Stimulated activated CD4-positive, alpha-beta T cell treated with anti-CD3 and anti-CD28 coated beads, Interleukin-4, amount 100 ng/mL, for 4 hours (primary cell): ENCODE measurements around the gene GATA3.
A peak's percentile ranks its signal among the peaks of the same experiment; 100 is the strongest.
"Not testable (repeated sequence)": the region's sequence is repeated elsewhere in the genome, so short reads cannot be mapped to it uniquely, and the experiment has no call there.

ENCODE experiments used
- DNase-seq, 2 experiments: peaks; one replicate each; pipeline ENCODE4 v3.0.0-alpha.2; 2020

Gene GATA3

DNA sequence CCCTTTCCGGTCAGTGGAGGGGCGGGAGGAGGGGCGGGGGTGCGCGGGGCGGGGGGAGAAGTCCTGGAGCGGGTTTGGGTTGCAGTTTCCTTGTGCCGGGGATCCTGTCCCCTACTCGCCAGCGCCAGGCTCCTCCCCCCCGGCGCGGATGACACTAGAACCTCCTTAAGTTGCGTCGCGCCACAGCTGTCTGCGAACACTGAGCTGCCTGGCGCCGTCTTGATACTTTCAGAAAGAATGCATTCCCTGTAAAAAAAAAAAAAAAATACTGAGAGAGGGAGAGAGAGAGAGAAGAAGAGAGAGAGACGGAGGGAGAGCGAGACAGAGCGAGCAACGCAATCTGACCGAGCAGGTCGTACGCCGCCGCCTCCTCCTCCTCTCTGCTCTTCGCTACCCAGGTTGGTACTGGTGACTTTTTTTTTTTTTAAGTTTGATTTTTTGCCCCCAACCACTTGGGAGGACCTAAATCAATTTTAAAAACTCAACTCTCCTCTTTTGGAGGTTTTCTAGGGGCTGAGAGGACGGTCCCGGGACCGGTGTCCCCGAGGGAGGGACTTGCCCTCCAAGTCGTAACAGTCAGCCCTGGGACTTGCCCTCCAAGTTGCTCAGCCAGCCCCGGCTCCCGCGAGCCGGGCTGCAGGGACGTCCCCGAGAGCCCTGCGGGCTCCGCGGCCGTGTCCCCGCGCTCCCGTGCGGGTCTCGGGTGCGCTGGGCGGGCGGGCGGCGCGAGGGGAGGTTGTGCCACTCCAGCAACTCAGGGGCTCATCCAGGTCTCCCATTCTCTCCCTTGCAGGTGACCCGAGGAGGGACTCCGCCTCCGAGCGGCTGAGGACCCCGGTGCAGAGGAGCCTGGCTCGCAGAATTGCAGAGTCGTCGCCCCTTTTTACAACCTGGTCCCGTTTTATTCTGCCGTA, at the start of gene GATA3:
Gene GATA3, plus strand, starts transcription at position 195 of the 914 bp plus-strand sequence. CDS start 968 bp downstream, outside the sequence.
- DNase-seq = peak; percentile 74 to 75

DNA sequence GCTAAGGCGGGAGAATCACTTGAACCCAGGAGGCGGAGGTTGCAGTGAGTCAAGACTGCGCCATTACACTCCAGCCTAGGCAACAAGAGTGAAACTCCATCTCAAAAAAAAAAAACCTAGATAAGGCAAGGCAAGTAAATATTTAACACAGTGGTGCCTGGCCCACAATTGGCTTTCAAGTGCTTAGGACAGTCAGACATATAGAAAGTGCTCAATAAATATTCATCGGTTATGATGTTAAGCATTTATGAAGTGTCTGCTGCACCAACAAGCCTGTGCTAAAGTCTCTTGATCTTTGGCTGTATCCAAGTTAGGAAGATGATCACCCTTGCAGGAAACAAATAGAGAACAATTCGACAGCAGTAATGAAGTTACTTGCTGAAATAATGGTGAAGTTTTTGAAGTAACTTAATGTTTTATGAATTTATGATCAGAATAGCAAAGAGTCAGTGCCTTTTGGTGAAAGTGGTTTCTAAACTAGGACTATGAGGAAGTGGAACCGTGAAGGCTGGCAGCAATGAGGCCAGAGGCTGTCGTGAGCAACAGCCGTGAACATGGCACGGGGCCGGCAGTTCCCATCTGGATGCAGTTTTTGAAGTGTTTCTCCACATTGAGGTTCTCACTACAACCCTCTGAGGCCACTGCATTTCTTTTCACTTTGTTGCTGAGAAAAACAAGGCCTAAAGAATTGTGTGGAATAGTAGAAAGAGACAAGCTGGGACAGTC, 48.1 kb upstream of the GATA3 start:
- DNase-seq = no peak

DNA sequence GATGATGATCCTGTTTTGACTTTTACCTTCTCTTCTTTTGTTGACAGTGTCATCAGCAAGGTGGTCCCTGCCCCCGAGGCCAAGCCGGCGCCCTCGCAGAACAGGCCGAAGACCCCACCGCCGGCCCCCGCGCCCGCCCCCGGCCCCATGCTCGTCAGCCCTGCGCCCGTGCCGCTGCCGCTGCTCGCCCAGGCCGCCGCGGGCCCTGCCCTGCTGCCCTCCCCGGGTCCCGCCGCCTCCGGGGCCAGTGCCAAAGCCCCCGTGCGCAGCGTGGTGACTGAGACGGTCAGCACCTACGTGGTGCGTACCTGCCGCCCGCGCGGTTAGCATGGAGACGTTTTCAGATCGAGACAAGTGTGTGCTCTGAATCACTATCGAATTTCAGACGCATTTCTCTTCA, 45.5 kb upstream of the GATA3 start:
- DNase-seq = no peak

DNA sequence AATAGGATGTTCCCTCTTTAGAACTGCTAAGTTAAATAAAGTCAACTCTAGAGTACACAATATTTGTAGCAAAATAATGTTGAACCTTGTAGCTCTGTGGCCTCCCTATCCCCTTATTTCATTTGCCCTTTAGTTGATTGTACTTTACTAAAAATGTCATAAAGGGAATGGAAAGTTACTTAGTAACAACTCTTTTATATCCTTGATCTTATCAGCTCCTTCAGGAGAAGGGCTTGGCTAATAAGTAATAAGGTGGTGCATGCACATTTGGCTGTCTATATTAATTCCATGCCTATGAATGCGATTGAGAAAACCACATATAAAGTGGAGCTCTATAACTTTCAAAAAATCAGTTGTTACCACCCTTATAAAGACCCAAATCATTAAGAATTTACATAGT, 41.5 kb upstream of the GATA3 start:
- DNase-seq = no peak

DNA sequence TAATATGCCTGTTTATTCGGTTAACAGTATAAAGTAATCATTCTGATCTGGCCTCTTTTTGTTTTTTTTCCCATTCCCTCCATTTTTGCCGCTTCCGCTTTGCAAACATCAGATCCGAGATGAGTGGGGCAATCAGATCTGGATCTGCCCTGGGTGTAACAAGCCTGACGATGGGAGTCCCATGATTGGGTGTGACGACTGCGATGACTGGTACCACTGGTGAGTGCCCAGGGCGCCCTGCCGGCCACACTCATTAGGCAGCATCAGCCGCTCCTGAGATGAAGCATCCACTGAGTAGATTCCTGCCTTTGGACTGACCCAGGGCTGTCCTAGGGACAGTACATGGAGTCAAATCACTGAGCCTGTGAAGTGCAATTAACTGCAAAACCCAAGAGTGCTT, 40.9 kb upstream of the GATA3 start:
- DNase-seq = no peak

DNA sequence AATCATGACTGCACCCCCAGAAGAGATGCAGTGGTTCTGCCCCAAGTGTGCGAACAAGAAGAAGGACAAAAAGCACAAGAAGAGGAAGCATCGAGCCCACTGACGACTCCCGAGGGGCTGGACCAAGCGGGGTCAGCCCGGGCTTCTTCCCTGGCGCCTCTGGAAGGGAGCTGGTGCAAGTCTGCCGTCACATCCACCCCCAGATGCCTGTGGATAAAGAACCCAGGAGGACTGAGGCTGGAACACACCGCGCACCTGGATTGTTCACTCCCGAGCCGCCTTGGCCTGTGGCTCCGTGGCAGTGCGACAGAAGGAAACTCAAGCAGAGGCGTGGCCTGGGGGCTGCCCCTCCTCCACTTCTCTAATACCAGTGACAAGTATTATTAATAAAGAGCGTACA, 39.8 kb upstream of the GATA3 start:
- no peak for DNase-seq

DNA sequence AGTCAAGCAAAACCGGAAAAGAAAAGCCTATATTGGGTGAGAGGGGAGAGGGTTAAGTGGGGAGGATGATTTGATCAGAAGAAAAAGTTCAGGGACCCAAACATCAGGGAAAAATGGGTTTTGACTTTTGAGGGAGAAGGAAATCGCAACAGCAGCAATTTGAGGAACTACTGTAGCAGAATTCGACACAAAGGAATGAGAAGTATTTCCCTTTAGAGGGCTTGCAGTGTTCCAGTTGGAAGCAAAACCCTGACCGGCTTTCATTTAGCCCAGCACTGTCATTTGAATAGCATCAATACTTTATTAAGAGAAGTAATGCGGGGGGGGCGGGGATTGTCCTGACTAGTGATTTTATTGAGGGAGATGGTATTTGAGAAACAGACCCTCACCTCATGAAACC, 37.2 kb upstream of the GATA3 start:
- DNase-seq = no peak

- DNase-seq = no peak
These were observed 31.2 kb upstream of the GATA3 start for GRCh38 chr10:8023321-8023720.

- DNase-seq = no peak
These were observed 30.6 kb upstream of the GATA3 start for GRCh38 chr10:8023851-8024250.

GRCh38 chr10:8026349-8027259, 27.9 kb upstream of the GATA3 start:
- no peak for DNase-seq

DNA sequence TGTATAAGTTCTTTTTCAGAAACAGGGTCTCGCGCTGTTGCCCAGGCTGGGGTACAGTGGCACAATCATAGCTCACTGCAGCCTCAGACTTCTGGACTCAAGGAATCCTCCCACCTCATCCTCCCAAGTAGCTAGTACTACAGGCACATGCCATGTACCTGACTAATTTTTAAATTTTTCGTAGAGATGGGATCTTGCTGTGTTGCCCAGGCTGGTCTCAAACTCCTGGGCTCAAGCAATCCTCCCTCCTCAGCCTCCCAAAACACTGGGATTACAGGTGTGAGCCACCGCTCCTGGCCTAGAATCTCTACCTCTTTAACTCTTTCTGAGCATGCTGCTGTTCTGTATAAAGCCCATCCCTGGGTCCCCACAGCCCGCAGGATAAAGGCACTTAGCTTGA, 23.3 kb upstream of the GATA3 start:
- DNase-seq = not testable (repeated sequence)

GRCh38 chr10:8032558-8032957, 21.9 kb upstream of the GATA3 start:
- no peak for DNase-seq

DNA sequence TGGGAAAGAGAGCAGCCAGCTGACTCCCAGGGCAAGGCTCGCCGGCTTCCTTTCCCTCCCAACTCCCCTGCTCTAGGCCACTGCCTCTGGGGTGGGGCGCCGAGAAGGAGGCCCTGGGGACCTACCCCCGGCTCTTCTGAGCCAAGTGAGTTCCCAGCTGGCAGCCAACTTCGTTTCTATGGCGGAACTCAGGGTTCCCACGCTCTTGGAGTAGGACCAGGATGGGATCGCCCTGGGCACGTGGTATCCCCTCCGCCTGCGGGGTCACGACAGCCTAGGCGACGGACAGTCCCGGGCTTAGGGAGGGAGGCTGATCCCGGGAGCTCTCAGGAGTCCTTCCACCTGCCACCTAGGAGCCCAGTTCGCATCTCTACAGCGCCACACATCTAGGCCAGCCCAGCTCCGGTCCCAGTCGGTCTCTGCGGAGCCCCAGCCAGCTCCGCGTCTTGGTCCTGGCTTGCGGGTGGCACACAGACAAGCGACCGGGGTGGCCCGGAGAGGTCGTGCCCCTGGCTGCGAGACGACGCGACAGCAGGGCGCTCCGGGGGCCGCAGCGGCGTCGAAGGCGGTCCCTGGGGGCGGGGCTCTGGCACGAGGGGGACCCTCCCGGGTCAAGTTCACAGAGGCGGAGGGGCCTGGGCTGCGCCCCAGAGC, 20.5 kb upstream of the GATA3 start:
- DNase-seq = no peak

DNA sequence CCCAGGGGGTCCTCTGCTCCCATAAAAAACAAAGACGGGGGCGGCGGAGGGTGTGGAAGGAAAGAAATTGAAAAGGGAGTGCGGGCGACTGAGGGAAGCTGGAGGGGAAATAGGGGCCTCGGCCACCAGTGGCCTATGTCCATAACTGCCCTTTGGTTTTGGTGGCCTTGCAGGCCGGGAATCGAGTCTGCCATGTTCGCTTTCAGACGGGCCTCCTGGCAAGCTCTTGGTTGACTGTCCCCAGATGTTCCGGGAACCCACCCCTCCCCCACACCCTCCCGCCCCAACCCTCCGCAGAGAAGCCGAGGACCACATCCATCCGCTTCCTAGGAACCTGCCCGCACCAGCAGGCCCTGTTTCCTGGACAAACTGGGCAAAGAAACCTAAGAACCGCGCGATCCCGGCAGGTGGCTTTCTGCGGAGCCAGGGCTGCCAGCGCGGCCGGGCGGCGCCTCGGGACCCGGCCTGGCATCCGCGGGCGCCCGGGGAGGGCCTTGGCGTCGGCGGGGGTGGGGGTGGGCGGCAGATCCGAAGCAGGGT, 20.0 kb upstream of the GATA3 start:
- no peak for DNase-seq

- no peak for DNase-seq
These were observed 19.4 kb upstream of the GATA3 start for GRCh38 chr10:8035006-8035640.

DNA sequence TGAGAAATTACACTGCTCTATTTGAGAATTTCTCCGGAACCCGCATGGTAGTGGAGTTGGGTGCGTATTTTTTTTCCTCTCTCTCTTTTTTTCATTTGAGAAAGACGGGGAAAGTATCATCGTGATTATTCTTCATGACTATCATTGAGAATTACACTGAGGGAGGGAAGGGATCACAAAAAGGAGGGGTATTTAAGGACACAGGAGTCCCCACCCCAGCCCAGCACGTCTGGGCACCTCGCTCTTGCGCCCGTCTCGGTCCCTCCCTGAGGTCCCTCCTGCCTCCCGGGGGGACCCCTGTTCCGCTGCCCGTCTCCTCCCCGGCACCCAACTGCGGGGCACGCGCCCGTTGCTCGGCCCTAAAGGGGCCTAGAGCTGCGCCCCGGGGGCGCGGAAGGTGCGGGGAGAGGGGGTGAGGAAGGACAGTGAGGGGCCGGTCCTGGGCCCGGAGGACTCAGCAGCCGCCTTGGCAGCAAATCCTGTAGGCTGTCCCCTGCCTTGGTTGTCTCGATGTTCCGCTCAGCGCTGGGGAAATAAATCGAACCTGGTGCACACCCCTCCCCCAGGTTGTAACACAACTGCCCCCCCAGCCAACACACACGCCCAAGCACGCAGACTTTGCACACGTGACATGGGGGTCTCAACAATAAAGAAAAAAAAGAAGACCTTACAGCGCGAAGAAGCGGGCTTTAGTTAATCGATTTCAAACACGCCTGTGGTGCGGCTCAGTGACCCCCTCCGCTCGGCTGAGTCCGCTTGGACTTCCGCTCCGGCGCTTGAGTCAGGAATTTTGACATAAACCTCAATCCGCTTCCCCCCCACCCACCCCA, 18.6 kb upstream of the GATA3 start:
- no peak for DNase-seq

DNA sequence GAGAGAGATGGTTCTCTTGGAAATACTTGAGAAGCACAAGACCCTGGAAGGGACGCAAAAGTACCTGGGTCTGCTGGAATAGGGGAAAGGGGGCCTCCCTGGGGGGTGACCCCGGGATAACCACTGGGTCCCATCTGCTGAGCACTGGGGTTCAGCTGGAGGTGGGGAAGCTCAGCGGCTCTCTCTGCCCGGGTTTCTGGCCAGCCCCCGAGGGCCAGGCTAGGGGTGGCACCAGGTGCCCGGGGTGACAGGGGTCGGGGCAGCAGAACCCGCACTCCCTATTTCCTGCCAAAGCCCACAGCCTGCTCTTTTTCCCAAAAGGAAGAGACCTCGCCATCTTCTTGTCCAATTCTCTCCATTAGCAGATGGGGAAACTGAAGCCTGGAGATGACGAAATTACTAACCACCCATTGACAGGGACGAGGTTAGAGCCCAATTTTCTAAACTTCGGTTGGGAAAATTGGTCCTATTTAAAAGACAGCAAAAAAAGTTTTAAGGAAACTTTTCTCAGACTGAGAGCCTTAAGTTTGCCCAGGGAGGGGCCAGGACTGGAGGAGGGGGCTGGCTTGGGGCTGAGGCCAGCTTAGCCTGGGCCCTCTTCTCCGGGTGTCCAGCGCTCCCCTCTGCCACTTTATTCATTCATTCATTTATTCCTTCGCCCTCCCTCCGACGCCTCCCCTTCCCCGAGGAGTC, 17.8 kb upstream of the GATA3 start:
- no peak for DNase-seq

DNA sequence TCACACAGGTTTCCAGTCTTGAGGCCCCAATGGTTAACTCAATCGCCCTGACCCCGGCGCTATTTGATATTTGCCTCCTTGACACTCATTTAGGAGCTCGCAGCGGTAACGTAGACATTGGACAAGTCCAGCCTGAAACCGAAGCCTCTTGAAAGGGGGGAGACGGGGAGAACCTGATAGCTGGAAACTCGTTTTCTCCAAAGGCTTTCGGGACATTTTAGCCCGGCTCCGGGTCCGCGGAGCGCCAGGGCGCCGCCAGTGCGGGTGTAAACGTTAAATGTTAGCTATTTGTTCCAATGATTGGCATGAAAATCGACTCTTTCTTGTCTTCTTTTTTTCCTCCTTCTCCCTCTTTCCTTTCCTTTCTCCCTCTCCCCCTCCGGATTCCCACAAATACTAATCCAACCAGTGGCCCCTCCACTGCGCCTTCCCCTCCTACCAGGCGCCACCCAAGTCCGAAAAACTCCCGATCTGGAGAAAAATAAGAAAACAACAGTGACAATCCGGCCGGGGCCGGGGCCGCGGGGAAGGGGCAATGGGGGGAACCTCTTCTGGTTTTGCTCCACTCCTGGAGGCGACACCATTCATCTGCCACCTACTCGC, 17.2 kb upstream of the GATA3 start:
- DNase-seq = no peak
